Lower leg skin (tissue), 3 donors: ENCODE measurements around the gene GRIA1.

ENCODE experiments used
- POLR2A ChIP-seq, 2 donors: fragments of 450-650 bp; IDR thresholded peaks; one replicate each; pipeline ENCODE4 v1.6.1; 2016 to 2017; ENCODE audit warnings: antibody characterized with exemption in 2 of 2, mild to moderate bottlenecking in 1 of 2, moderate library complexity in 1 of 2
- TF ChIP-seq, protein P1 (sequence below), 3 donors: fragments of 450-650 bp; IDR thresholded peaks; one replicate each; pipeline ENCODE4 v1.5.1; 2016; ENCODE audit warnings: antibody characterized with exemption in 3 of 3, mild to moderate bottlenecking in 3 of 3, moderate library complexity in 2 of 3

GRCh38 chr5:153661897-153662296 lies 171.4 kb downstream of the GRIA1 start:
- TF ChIP-seq, protein P1, sequence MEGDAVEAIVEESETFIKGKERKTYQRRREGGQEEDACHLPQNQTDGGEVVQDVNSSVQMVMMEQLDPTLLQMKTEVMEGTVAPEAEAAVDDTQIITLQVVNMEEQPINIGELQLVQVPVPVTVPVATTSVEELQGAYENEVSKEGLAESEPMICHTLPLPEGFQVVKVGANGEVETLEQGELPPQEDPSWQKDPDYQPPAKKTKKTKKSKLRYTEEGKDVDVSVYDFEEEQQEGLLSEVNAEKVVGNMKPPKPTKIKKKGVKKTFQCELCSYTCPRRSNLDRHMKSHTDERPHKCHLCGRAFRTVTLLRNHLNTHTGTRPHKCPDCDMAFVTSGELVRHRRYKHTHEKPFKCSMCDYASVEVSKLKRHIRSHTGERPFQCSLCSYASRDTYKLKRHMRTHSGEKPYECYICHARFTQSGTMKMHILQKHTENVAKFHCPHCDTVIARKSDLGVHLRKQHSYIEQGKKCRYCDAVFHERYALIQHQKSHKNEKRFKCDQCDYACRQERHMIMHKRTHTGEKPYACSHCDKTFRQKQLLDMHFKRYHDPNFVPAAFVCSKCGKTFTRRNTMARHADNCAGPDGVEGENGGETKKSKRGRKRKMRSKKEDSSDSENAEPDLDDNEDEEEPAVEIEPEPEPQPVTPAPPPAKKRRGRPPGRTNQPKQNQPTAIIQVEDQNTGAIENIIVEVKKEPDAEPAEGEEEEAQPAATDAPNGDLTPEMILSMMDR (IDR thresholded peaks at IDR 0.05): no peak
- TF ChIP-seq POLR2A (IDR thresholded peaks at IDR 0.05): no peak
